Endothelial cell (in vitro differentiated cells): ENCODE measurements around the gene POLE. TPM values are rescaled to one million over a fixed set of nuclear protein-coding genes. Genes with fewer than 3 reads are reported as not detected.

Experiments used
- DNase-seq: peaks from one replicate; pipeline ENCODE4 v3.0.0; 2021; ENCODE audit warnings: low spot score
- H3K27ac Mint-ChIP-seq: one replicate; pipeline ENCODE4 v1.8.0; 2021; ENCODE audit warnings: mixed read lengths, inconsistent platforms; ENCODE audit not compliant: unreplicated experiment
- H3K27me3 Mint-ChIP-seq: one replicate; pipeline ENCODE4 v1.8.0; 2021; ENCODE audit warnings: mild to moderate bottlenecking, moderate library complexity, mixed read lengths, inconsistent platforms; ENCODE audit not compliant: unreplicated experiment
- H3K36me3 Mint-ChIP-seq: one replicate; pipeline ENCODE4 v1.8.0; 2021; ENCODE audit warnings: mild to moderate bottlenecking, low read depth, mixed read lengths, inconsistent platforms; ENCODE audit not compliant: unreplicated experiment
- H3K4me1 Mint-ChIP-seq: one replicate; pipeline ENCODE4 v1.8.0; 2021; ENCODE audit warnings: mild to moderate bottlenecking, mixed read lengths, inconsistent platforms; ENCODE audit not compliant: unreplicated experiment
- H3K4me3 Mint-ChIP-seq: one replicate; pipeline ENCODE4 v1.8.0; 2021; ENCODE audit warnings: mild to moderate bottlenecking, mixed read lengths, inconsistent platforms; ENCODE audit not compliant: unreplicated experiment
- H3K9me3 Mint-ChIP-seq: one replicate; pipeline ENCODE4 v1.8.0; 2021; ENCODE audit warnings: mixed read lengths, inconsistent platforms; ENCODE audit not compliant: unreplicated experiment
- CTCF ChIP-seq: fragments of 200-600 bp; sonication (generic); IDR thresholded peaks from one replicate; pipeline ENCODE4 v1.5.0; 2021; ENCODE audit warnings: antibody characterized with exemption; ENCODE audit not compliant: unreplicated experiment
- total RNA-seq: library from RNA; stranded (reverse); fragmentation: NEBNext Ultra II Directional; extraction: Animal tissue kit (Norgen Biotek cat#: 25700); gene quantifications from one replicate; pipeline ENCODE4 v1.2.1, GENCODE V29; 2021; ENCODE audit not compliant: unreplicated experiment

The POLE gene
- total RNA-seq, 1 donor from 2014 or later: 137 TPM

- H3K36me3 Mint-ChIP-seq: peaks cover 48% of the 10 kb centered on the region
- no peaks in the 10 kb centered on the region for H3K4me1 Mint-ChIP-seq
- H3K27me3 Mint-ChIP-seq: peaks cover 15% of the 10 kb centered on the region
- H3K4me3 Mint-ChIP-seq: no peak overlapping the region
- no peak overlapping the region for H3K27ac Mint-ChIP-seq
- no peaks in the 10 kb centered on the region for H3K9me3 Mint-ChIP-seq
- DNase-seq: no peak
- TF ChIP-seq CTCF: no peak
Measured at GRCh38 chr12:132642846-132643835, 44.0 kb downstream of the POLE start.

GRCh38 chr12:132641811-132642650, 45.1 kb downstream of the POLE start:
- Mint-ChIP-seq H3K4me3 (peak overlapping the region; percentile 47), H3K27ac (no peak overlapping the region), H3K36me3 (peaks cover 49% of the 10 kb centered on the region), H3K27me3 (peaks cover 15% of the 10 kb centered on the region), H3K4me1 (no peaks in the 10 kb centered on the region), H3K9me3 (no peaks in the 10 kb centered on the region)
- DNase-seq: no peak
- no peak for TF ChIP-seq CTCF

DNA sequence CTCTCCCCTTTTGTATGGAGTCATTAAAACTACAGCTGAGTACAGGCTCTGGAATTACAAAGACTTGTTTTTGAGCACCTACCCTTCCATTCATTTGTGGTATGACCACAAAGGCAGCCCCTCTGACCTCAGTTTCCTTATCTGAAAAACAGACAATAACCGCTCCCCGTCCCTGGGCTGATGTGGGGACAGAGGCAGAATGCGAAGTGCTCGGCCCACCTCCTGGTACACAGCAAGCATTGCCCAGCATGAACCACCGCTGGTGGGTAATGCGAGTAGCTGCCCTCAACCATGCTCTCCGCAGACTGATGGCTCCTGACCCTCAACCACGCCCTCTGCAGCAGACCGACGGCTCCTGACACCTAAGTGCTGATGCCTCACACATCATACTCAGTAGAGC, 46.2 kb downstream of the POLE start:
- no peak for TF ChIP-seq CTCF
- H3K9me3 Mint-ChIP-seq: no peaks in the 10 kb centered on the region
- H3K36me3 Mint-ChIP-seq: peaks cover 55% of the 10 kb centered on the region
- no peak overlapping the region for H3K27ac Mint-ChIP-seq
- H3K27me3 Mint-ChIP-seq: peaks cover 17% of the 10 kb centered on the region
- DNase-seq: no peak
- no peak overlapping the region for H3K4me3 Mint-ChIP-seq
- H3K4me1 Mint-ChIP-seq: peaks cover under 1% of the 10 kb centered on the region

- no peak overlapping the region for H3K27ac Mint-ChIP-seq
- TF ChIP-seq CTCF: no peak
- no peaks in the 10 kb centered on the region for H3K9me3 Mint-ChIP-seq
- H3K27me3 Mint-ChIP-seq: peaks cover 19% of the 10 kb centered on the region
- H3K36me3 Mint-ChIP-seq: peaks cover 64% of the 10 kb centered on the region
- no peak for DNase-seq
- peaks cover 4% of the 10 kb centered on the region for H3K4me1 Mint-ChIP-seq
- H3K4me3 Mint-ChIP-seq: no peak overlapping the region
Measured at GRCh38 chr12:132639956-132640520, 47.1 kb downstream of the POLE start.
